Body of pancreas (tissue), 4 donors: Measurements from ENCODE around the gene PHLDB1.

Experiments
- CTCF ChIP-seq, 7 experiments: fragments of 450-650 bp in 4 of 7; fragments of 200-600 bp in 3 of 7; sonication (generic) in 3 of 7; IDR thresholded peaks; one replicate each; pipeline ENCODE4 v1.5.1; 2016 to 2019; ENCODE audit warnings: antibody characterized with exemption in 7 of 7
- POLR2A ChIP-seq, 3 donors: fragments of 450-650 bp; IDR thresholded peaks; one replicate each; pipeline ENCODE4 v1.6.1; 2016; ENCODE audit warnings: antibody characterized with exemption in 3 of 3, mild to moderate bottlenecking in 2 of 3

GRCh38 chr11:118682372-118682771 lies 75.0 kb downstream of the PHLDB1 start:
- no peak for TF ChIP-seq POLR2A (IDR thresholded peaks at IDR 0.05)
- TF ChIP-seq CTCF (IDR thresholded peaks at IDR 0.05) = no peak
